GM12864 (cell line): ENCODE measurements around the gene CFAP300.
A peak's percentile ranks its signal among the peaks of the same experiment; 100 is the strongest.

Experiments
- DNase-seq: peaks from one replicate; pipeline ENCODE4 v3.0.0-alpha.2; 2011; ENCODE audit warnings: low read depth
- H3K4me3 ChIP-seq: 2 replicates; pipeline ENCODE4 v1.5.1; 2011; ENCODE audit warnings: mild to moderate bottlenecking, low read depth, low read length, control low read depth
- CTCF ChIP-seq: IDR thresholded peaks from 2 replicates; pipeline ENCODE4 v1.5.1; 2011; ENCODE audit warnings: low read depth, mild to moderate bottlenecking, moderate library complexity, low read length, control low read depth, inconsistent platforms; ENCODE audit errors: missing control alignments

CFAP300 gene

GRCh38 chr11:102046841-102047240, 396 bp upstream of the CFAP300 start:
- TF ChIP-seq CTCF = no peak
- DNase-seq = no peak
- H3K4me3 ChIP-seq = no peak overlapping the region

GRCh38 chr11:102050927-102051575, 3.8 kb downstream of the CFAP300 start:
- no peak overlapping the region for H3K4me3 ChIP-seq
- DNase-seq = no peak
- no peak for TF ChIP-seq CTCF

- no peak overlapping the region for H3K4me3 ChIP-seq
- no peak for DNase-seq
- TF ChIP-seq CTCF = peak; percentile 5
These were observed 14.0 kb downstream of the CFAP300 start for GRCh38 chr11:102061276-102061675.

- no peak overlapping the region for H3K4me3 ChIP-seq
- DNase-seq = no peak
- TF ChIP-seq CTCF = no peak
These were observed 14.9 kb downstream of the CFAP300 start for GRCh38 chr11:102062106-102062505.

- H3K4me3 ChIP-seq = no peak overlapping the region
- DNase-seq = no peak
- TF ChIP-seq CTCF = no peak
These were observed 17.1 kb downstream of the CFAP300 start for GRCh38 chr11:102064316-102064715.

GRCh38 chr11:102070766-102071165, 23.5 kb downstream of the CFAP300 start:
- no peak overlapping the region for H3K4me3 ChIP-seq
- no peak for TF ChIP-seq CTCF
- DNase-seq = no peak
